Measurements from ENCODE around the gene SFXN3. TPM values are rescaled to one million over a fixed set of nuclear protein-coding genes. Genes with fewer than 3 reads are reported as not detected.

Gene SFXN3
- total and polyA plus RNA-seq, 5 donors, result 18.0 to 28.1 (median 23.6) TPM

DNA sequence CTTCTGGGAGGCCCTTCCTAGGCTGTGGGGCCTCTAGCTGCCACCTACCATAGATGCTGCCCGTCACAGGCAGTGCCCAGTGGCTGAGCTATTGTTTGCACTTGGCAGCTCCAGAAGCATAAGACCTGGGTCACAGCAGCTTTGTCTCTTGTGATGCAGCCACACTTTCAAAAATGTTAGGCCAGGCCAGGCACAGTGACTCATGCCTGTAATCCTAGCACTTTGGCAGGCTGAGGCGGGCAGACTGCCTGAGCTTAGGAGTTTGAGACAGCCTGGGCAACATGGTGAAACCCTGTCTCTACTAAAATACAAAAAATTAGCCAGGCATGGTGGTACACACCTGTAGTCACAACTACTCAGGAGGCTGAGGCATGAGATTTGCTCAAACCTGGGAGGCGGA is 21.3 kb downstream of the SFXN3 start:
- no peaks in the 10 kb centered on the region for H3K9me3 ChIP-seq (ENCODE audit: control insufficient read depth, low read length)
- ATAC-seq (no peak), DNase-seq (no peak)
- no peaks in the 10 kb centered on the region for H3K4me1 ChIP-seq (ENCODE audit: control insufficient read depth, insufficient read depth, low read length)
- intact Hi-C loops (cut with DNase I), result no loop called here
- no peak overlapping the region for H3K27ac ChIP-seq (ENCODE audit: low read length)
- WGBS, result 88% methylated on average over 3 of the region's 3 CpGs
- H3K27me3 ChIP-seq (ENCODE audit: control insufficient read depth, insufficient read depth), result no peaks in the 10 kb centered on the region
- H3K4me3 ChIP-seq (ENCODE audit: low read length), result no peak overlapping the region

- no peaks in the 10 kb centered on the region for H3K27me3 ChIP-seq (ENCODE audit: control insufficient read depth, insufficient read depth)
- no peaks in the 10 kb centered on the region for H3K9me3 ChIP-seq (ENCODE audit: control insufficient read depth, low read length)
- intact Hi-C loops (cut with DNase I), result no loop called here
- ATAC-seq (no peak), DNase-seq (no peak)
- H3K4me3 ChIP-seq (ENCODE audit: low read length), result no peak overlapping the region
- H3K4me1 ChIP-seq (ENCODE audit: control insufficient read depth, insufficient read depth, low read length), result no peaks in the 10 kb centered on the region
- H3K27ac ChIP-seq (ENCODE audit: low read length), result no peak overlapping the region
Observed at GRCh38 chr10:101053516-101053915, 22.5 kb downstream of the SFXN3 start.

DNA sequence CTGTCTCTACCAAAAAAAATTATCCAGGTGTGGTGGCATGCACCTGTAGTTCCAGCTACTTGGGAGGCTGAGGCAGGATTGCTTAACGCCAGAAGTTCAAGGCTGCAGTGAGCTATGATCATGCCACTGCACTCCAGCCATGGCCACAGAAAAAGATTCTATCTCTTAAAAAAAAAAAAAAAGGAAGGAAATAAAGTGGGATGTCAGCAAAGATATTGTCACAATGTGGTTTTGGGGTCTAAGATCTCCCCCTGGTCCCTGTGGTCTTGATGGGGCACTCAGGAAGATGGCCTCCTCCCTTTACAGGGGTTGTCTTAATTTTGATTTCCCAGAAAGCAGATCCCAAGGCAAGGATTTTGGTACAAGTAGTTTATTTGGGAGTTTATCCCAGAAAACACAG is 23.3 kb downstream of the SFXN3 start:
- intact Hi-C loops (cut with DNase I), result no loop called here
- no peaks in the 10 kb centered on the region for H3K4me1 ChIP-seq (ENCODE audit: control insufficient read depth, insufficient read depth, low read length)
- no peaks in the 10 kb centered on the region for H3K27me3 ChIP-seq (ENCODE audit: control insufficient read depth, insufficient read depth)
- no peak for DNase-seq
- 85% methylated on average over 1 of the region's 1 CpG for WGBS
- no peaks in the 10 kb centered on the region for H3K9me3 ChIP-seq (ENCODE audit: control insufficient read depth, low read length)
- no peak overlapping the region for H3K4me3 ChIP-seq (ENCODE audit: low read length)
- ATAC-seq, result no peak
- H3K27ac ChIP-seq (ENCODE audit: low read length), result no peak overlapping the region

GRCh38 chr10:101054876-101055275 is 23.8 kb downstream of the SFXN3 start:
- WGBS, result 87% methylated on average over 5 of the region's 5 CpGs
- H3K27me3 ChIP-seq (ENCODE audit: control insufficient read depth, insufficient read depth), result no peaks in the 10 kb centered on the region
- no peaks in the 10 kb centered on the region for H3K4me1 ChIP-seq (ENCODE audit: control insufficient read depth, insufficient read depth, low read length)
- ATAC-seq (no peak), DNase-seq (no peak)
- no peak overlapping the region for H3K4me3 ChIP-seq (ENCODE audit: low read length)
- H3K9me3 ChIP-seq (ENCODE audit: control insufficient read depth, low read length), result no peaks in the 10 kb centered on the region
- no peak overlapping the region for H3K27ac ChIP-seq (ENCODE audit: low read length)
- intact Hi-C loops (cut with DNase I), result no loop called here

GRCh38 chr10:101055411-101055810 is 24.4 kb downstream of the SFXN3 start:
- Histone ChIP-seq H3K9me3 (ENCODE audit: control insufficient read depth, low read length) (no peaks in the 10 kb centered on the region), H3K27me3 (ENCODE audit: control insufficient read depth, insufficient read depth) (no peaks in the 10 kb centered on the region), H3K4me3 (ENCODE audit: low read length) (no peak overlapping the region), H3K4me1 (ENCODE audit: control insufficient read depth, insufficient read depth, low read length) (no peaks in the 10 kb centered on the region), H3K27ac (ENCODE audit: low read length) (no peak overlapping the region)
- intact Hi-C loops (cut with DNase I), result no loop called here
- no peak for DNase-seq
- ATAC-seq, result no peak
- WGBS, result 79% methylated on average over 4 of the region's 4 CpGs

DNA sequence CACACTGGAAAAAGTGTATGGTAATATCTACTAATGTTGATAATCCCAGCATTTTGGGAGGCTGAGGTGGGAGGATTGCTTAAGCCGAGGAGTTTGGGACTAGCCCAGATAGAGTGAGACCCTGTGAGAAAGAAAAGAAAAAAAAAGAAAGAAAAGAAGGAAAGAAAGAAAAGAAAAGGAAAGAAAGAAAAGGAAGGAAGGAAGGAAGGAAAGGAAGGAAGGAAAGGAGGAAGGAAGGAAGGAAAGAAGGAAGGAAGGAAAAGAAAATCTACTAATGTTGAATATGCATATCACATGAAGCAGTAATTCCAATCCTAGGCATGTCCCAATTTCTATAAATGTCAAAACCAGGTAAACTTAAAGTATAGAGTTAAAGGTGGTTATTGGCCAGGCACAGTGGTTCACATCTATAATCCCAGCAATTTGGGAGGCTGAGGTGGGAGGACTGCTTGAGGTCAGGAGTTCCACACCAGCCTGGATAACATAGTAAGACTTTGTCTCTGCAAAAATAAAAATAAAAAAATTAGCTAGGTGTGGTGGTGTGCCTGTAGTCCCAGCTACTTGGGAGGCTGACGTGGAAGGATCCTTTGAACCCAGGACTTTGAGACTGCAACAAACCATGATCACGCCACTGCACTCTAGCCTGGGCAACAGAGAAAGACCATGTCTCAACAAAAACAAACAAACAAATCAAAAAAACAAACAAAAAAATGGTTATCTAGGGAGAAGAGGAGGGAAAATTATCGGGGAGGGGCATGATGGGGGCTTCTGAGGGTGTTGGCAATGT is 25.5 kb downstream of the SFXN3 start:
- H3K27ac ChIP-seq (ENCODE audit: low read length), result no peak overlapping the region
- ATAC-seq, result no peak
- H3K4me3 ChIP-seq (ENCODE audit: low read length), result no peak overlapping the region
- no peaks in the 10 kb centered on the region for H3K9me3 ChIP-seq (ENCODE audit: control insufficient read depth, low read length)
- intact Hi-C loops (cut with DNase I), result no loop called here
- H3K4me1 ChIP-seq (ENCODE audit: control insufficient read depth, insufficient read depth, low read length), result no peaks in the 10 kb centered on the region
- H3K27me3 ChIP-seq (ENCODE audit: control insufficient read depth, insufficient read depth), result no peaks in the 10 kb centered on the region
- 95% methylated on average over 4 of the region's 4 CpGs for WGBS
- no peak for DNase-seq

- Histone ChIP-seq H3K4me3 (ENCODE audit: low read length) (peak overlapping the region; percentile 73), H3K27me3 (ENCODE audit: control insufficient read depth, insufficient read depth) (no peaks in the 10 kb centered on the region), H3K4me1 (ENCODE audit: control insufficient read depth, insufficient read depth, low read length) (peaks cover 8% of the 10 kb centered on the region), H3K27ac (ENCODE audit: low read length) (peak overlapping the region; percentile 99), H3K9me3 (ENCODE audit: control insufficient read depth, low read length) (no peaks in the 10 kb centered on the region)
- DNase-seq (peak; percentile 94 to 98 (median 96)), ATAC-seq (peak; percentile 59 to 72)
- WGBS, result under 1% methylated on average over 37 of the region's 37 CpGs
- intact Hi-C loops (cut with DNase I), result no loop called here
Observed at GRCh38 chr10:101060036-101060950, 29.3 kb downstream of the SFXN3 start.

DNA sequence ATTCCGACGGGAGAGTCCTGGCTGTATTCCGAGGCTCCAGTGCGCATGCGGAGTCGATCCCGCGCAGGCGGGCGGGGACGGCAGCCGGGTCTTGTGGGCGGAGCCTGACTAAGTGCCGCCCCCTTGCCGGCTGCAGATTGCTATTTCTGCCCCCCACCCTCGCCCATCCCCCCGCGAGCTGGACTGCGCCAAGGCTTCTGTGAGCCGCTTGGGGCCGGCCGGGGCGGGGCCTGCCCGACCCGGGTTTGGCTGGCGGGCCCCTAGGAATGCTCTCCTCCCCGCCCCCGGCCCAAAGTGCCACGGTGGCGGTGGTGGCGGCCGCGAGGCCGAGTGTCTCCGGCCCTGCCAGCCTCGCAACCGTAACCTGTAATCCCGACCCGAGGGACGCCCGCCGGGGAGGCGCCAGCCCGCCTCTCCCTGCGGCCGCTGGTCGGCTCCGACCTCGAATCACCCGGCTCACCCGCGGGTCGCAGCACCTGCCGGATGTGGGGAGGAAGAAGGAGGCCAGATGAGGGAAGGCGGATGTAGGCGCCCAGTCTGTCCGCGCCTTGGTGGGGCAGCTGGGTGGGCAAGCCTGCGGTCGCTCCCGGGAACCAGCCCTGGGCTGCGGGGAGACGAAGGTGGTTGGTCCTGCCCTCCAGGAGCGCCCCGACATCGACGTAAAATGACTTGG is 30.1 kb downstream of the SFXN3 start:
- H3K27ac ChIP-seq (ENCODE audit: low read length), result peak overlapping the region; percentile 99
- DNase-seq, result peak; percentile 98 to 99 (median 99)
- peak; percentile 92 to 93 for ATAC-seq
- intact Hi-C loops (cut with DNase I), result no loop called here
- no peaks in the 10 kb centered on the region for H3K9me3 ChIP-seq (ENCODE audit: control insufficient read depth, low read length)
- under 1% methylated on average over 67 of the region's 67 CpGs for WGBS
- peak overlapping the region; percentile 73 for H3K4me3 ChIP-seq (ENCODE audit: low read length)
- peaks cover 14% of the 10 kb centered on the region for H3K4me1 ChIP-seq (ENCODE audit: control insufficient read depth, insufficient read depth, low read length)
- H3K27me3 ChIP-seq (ENCODE audit: control insufficient read depth, insufficient read depth), result no peaks in the 10 kb centered on the region

DNA sequence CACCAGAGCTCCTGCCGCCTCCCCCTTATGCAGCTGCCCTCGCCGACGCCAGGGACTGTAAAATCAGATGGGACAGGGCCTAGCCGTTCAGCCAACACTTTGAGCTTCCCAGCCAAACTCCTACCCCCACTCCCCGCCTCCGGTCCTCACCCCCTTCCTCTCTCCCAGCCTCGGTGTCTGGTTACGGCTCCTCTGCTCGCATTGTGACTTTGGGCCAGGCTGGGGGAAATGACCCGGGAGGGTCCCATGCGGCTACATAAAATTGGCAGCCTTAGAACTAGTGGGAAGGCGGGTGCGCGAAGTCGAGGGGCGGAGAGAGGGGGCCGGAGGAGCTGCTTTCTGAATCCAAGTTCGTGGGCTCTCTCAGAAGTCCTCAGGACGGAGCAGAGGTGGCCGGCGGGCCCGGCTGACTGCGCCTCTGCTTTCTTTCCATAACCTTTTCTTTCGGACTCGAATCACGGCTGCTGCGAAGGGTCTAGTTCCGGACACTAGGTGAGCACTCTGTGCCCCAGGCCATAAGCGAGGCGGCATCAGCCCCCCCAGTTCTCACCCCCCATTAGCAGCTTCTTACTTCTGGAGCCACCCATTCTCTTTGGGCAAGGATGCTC is 30.7 kb downstream of the SFXN3 start, which contains the start of gene KAZALD1:
Gene KAZALD1 (plus strand): TSS at position 366 of the 608 bp plus-strand sequence. CDS start 604 bp downstream, outside the sequence.
- WGBS, result 21% methylated on average over 31 of the region's 31 CpGs
- no peaks in the 10 kb centered on the region for H3K9me3 ChIP-seq (ENCODE audit: control insufficient read depth, low read length)
- H3K27me3 ChIP-seq (ENCODE audit: control insufficient read depth, insufficient read depth), result no peaks in the 10 kb centered on the region
- peak within 1 kb of the TSS; percentile 99 for H3K27ac ChIP-seq (ENCODE audit: low read length)
- H3K4me3 ChIP-seq (ENCODE audit: low read length), result peak within 1 kb of the TSS; percentile 73
- H3K4me1 ChIP-seq (ENCODE audit: control insufficient read depth, insufficient read depth, low read length), result peaks cover 14% of the 10 kb centered on the region
- DNase-seq, result peak; percentile 76 to 92 (median 91)
- ATAC-seq, result peak; percentile 47 to 74
- intact Hi-C loops (cut with DNase I), result no loop called here

GRCh38 chr10:101062232-101063049 is 31.4 kb downstream of the SFXN3 start:
- intact Hi-C loops (cut with DNase I), result no loop called here
- Histone ChIP-seq H3K27ac (ENCODE audit: low read length) (peak overlapping the region; percentile 99), H3K27me3 (ENCODE audit: control insufficient read depth, insufficient read depth) (no peaks in the 10 kb centered on the region), H3K4me3 (ENCODE audit: low read length) (peak overlapping the region; percentile 73), H3K4me1 (ENCODE audit: control insufficient read depth, insufficient read depth, low read length) (peaks cover 14% of the 10 kb centered on the region), H3K9me3 (ENCODE audit: control insufficient read depth, low read length) (no peaks in the 10 kb centered on the region)
- 4% methylated on average over 63 of the region's 63 CpGs for WGBS
- peak in 1 of 2 donors; percentile 3 for ATAC-seq
- peak; percentile 59 to 88 (median 88) for DNase-seq

All from right cardiac atrium (tissue), 5 donors.